ENCODE results near the gene SORCS2.

DNA sequence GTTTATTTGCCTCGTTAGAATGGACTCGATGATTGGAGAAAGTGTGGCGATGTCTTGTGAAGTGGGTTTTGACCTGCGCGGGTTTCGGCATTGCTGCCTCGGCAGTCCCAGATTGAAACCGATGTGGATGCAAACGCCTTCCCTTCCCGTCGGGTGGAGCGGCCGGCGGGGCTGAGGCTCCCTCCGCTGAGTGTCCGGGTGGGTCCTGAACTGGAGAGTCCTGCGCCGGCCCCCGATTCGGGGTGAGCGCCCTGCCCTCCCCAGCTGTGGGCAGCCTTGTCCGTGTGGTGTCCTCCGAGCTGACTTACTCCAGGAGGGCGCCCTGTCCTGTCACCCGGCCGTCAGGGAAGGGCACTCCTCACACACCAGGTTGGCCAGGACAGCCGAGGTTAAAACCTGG is 317.7 kb downstream of the SORCS2 start:
- no peak for TF ChIP-seq CTCF (conservative IDR thresholded peaks at IDR 0.05; ENCODE audit: low read depth, low read length)
- no peak for TF ChIP-seq EZH2 (IDR thresholded peaks at IDR 0.05; ENCODE audit: low read length, unreplicated experiment)

Measured in PC-3 (cell line).